Heart right ventricle (tissue), 16 donors: ENCODE measurements around the gene PCDH1. TPM values are rescaled to one million over a fixed set of nuclear protein-coding genes. Genes with fewer than 3 reads are reported as not detected.

Experiments used
- ATAC-seq, 8 donors: fragments of 200-7000 bp; cut with Tn5 transposase; one replicate each; pipeline ENCODE4 v1.9.1; 2020; ENCODE audit warnings: mild to moderate bottlenecking in 8 of 8, moderate library complexity in 8 of 8, moderate number of reproducible peaks in 1 of 8
- DNase-seq, 2 donors: peaks; one replicate each; pipeline ENCODE4 v3.0.0-alpha.2; 2020
- H3K27ac ChIP-seq, 10 donors: fragments of 200-600 bp; sonication (generic) in 2 of 10; one replicate each; pipeline versions ENCODE4 v1.5.0 to v1.8.0; 2020 to 2022; ENCODE audit warnings: mild to moderate bottlenecking in 3 of 10
- H3K27me3 ChIP-seq, 7 donors: fragments of 200-600 bp; one replicate each; pipeline ENCODE4 v1.8.0; 2021 to 2022; ENCODE audit warnings: mild to moderate bottlenecking in 2 of 7
- H3K36me3 ChIP-seq, 9 donors: fragments of 200-600 bp; sonication (generic) in 1 of 9; one replicate each; pipeline versions ENCODE4 v1.5.0 to v1.8.0; 2020 to 2022; ENCODE audit warnings: mild to moderate bottlenecking in 2 of 9
- H3K4me1 ChIP-seq, 9 donors: fragments of 200-600 bp; sonication (generic) in 1 of 9; one replicate each; pipeline versions ENCODE4 v1.5.0 to v1.8.0; 2020 to 2022; ENCODE audit warnings: mild to moderate bottlenecking in 4 of 9
- H3K4me3 ChIP-seq, 10 donors: fragments of 200-600 bp; sonication (generic) in 2 of 10; one replicate each; pipeline versions ENCODE4 v1.5.0 to v1.8.0; 2020 to 2022; ENCODE audit warnings: mild to moderate bottlenecking in 7 of 10, moderate library complexity in 2 of 10
- H3K9me3 ChIP-seq, 11 donors: fragments of 200-600 bp in 10 of 11; sonication (generic) in 2 of 11; one replicate each; pipeline versions ENCODE4 v1.5.0 to v1.8.0; 2013 to 2022; ENCODE audit warnings: mild to moderate bottlenecking in 2 of 11, control low read depth in 1 of 11, moderate library complexity in 1 of 11
- WGBS, 2 donors: extraction: QIAGEN DNeasy Blood & Tissue Kit; methylation state at CpG; one replicate each; pipeline ENCODE4 v1.1.7; 2013; ENCODE audit warnings: inconsistent platforms in 1 of 2; 5-methylcytosine and 5-hydroxymethylcytosine counted together
- intact Hi-C, 10 donors: fragments of 100-400 bp; cut with DNase I; formaldehyde crosslinking; loops; one replicate each; pipeline versions ENCODE4 v1.11.1 to v1.14.2; 2022
- polyA plus RNA-seq, 2 donors: library from polyadenylated mRNA; stranded (reverse); fragments of 200-250 nt; gene quantifications; one replicate each; pipeline ENCODE4 v1.2.3, GENCODE V29; 2013
- total RNA-seq, 10 donors: library from RNA; stranded (reverse); fragmentation: NEBNext Ultra II Directional in 3 of 10; extraction: Animal tissue kit (Norgen Biotek cat#: 25700) in 3 of 10; gene quantifications; one replicate each; pipeline versions ENCODE4 v1.2.1 to v1.2.4, GENCODE V29; 2021 to 2023
- TF ChIP-seq, protein P1 (sequence below), 9 donors: fragments of 200-600 bp; sonication (generic) in 2 of 9; IDR thresholded peaks; one replicate each; pipeline versions ENCODE4 v1.5.0 to v1.8.0; 2021 to 2022; ENCODE audit warnings: antibody characterized with exemption in 9 of 9, mild to moderate bottlenecking in 5 of 9, moderate library complexity in 1 of 9
- donor health status: Arrhythmogenic right ventricular cardiomyopathy.
- donor health status: ischemic (EF 13 %, LVEDD 7.1; RV severe dilation, severe dysfunction).
- donor health status: healthy with polysubstance abuse.
- donor health status: DM: no; HTN: yes; CAD: no.
- donor health status: DM: no; HTN: no; CAD: no.
- donor health status: ischemic (EF 25% LVEDD 6.9; RV normal size, moderate dysfunction).
- donor health status: ischemic (EF 25% LVEDD 5.7; RV mildly dilated, moderate dysfunction).
- donor health status: healthy.
- donor health status: DM: yes; HTN: yes; CAD: no.
- donor health status: Ischemic cardiomyopathy.
- donor health status: ischemic (EF 35%, LVEDD 5.7; RV mildly dilated, moderate dysfunction).
- donor health status: nonischemic (EF 11% LVEDD 7.7; RV severe dilation, severe dysfunction).
- donor health status: DM: yes; HTN: yes; CAD: no.
- donor health status: PGD.
- donor health status: ischemic (EF 29% LVEDD 5.4; RV normal size, mild dysfunction).
- donor health status: nonischemic (EF 23%, LVEDD 6.1; RV moderate dilation, normal function).

PCDH1 gene
- total and polyA plus RNA-seq, 12 donors = 8.4 to 45.8 (median 17.9) TPM

DNA sequence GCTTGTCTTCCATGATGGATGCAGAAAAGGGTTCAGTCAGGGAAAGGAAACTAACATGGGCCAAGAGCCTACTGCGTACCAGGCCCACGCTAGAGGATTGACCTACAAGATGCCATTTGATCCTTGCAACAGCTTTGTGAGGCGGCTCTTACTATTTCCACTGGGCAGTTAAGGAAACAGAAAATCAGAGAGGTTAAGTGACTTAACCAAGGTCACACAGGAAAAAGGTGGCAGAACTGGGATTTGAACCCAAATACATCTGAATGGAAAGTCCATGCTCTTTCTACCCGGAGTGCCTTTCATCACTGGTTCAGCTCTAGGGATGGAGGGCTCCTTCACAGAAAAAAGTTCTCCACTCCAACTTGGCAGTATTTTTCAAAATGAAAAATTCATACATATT is 50.0 kb downstream of the PCDH1 start:
- peaks cover 0 to 5% (median 0%) of the 10 kb centered on the region in 7 donors for H3K27me3 ChIP-seq
- H3K36me3 ChIP-seq = no peaks in the 10 kb centered on the region
- WGBS, 2 donors = 74 to 86% methylated on average over 4 of the region's 4 CpGs
- H3K9me3 ChIP-seq = no peaks in the 10 kb centered on the region
- ATAC-seq (no peak), DNase-seq (no peak)
- peak overlapping the region in 5 of 10 donors; percentile 32 to 73 (median 55) for H3K27ac ChIP-seq
- no peak overlapping the region for H3K4me3 ChIP-seq
- H3K4me1 ChIP-seq = peaks cover 0 to 41% (median 15%) of the 10 kb centered on the region in 9 donors
- intact Hi-C loops = loop anchor here in 1 of 10 donors (10.0 kb wide), 1 partner anchor 123 kb away; no protein-coding TSS in a partner anchor
- TF ChIP-seq, protein P1, sequence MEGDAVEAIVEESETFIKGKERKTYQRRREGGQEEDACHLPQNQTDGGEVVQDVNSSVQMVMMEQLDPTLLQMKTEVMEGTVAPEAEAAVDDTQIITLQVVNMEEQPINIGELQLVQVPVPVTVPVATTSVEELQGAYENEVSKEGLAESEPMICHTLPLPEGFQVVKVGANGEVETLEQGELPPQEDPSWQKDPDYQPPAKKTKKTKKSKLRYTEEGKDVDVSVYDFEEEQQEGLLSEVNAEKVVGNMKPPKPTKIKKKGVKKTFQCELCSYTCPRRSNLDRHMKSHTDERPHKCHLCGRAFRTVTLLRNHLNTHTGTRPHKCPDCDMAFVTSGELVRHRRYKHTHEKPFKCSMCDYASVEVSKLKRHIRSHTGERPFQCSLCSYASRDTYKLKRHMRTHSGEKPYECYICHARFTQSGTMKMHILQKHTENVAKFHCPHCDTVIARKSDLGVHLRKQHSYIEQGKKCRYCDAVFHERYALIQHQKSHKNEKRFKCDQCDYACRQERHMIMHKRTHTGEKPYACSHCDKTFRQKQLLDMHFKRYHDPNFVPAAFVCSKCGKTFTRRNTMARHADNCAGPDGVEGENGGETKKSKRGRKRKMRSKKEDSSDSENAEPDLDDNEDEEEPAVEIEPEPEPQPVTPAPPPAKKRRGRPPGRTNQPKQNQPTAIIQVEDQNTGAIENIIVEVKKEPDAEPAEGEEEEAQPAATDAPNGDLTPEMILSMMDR (IDR thresholded peaks at IDR 0.05) = no peak

DNA sequence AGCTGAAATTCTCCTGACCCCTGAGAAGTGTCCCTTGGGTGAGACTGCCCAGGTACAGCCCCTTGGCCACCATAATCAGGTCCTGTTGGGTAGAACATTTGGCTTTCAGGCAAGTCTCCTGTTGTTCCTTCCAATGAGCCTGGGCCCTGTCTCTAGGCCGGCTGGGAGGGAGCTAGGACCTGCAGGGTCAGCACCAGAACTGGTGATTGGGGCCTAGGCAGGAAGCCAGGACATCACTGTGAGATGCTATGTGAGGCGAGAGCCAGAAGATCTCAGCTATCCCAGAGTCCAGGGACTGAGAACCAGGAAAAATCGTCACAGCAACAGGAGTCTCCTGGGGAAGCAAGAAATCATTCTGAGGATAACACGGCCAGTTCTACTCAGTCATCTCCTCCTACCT is 51.5 kb downstream of the PCDH1 start:
- Histone ChIP-seq H3K36me3 (no peaks in the 10 kb centered on the region), H3K27me3 (peaks cover 0 to 5% (median 0%) of the 10 kb centered on the region in 7 donors), H3K27ac (peak overlapping the region in 9 of 10 donors; percentile 27 to 73 (median 52)), H3K4me3 (no peak overlapping the region), H3K4me1 (peaks cover 6 to 49% (median 23%) of the 10 kb centered on the region in 9 donors), H3K9me3 (no peaks in the 10 kb centered on the region)
- ATAC-seq (peak in 7 of 8 donors; percentile 52 to 75 (median 68)), DNase-seq (peak; percentile 40 to 65)
- WGBS, 2 donors = 47 to 48% methylated on average over 4 of the region's 4 CpGs
- intact Hi-C loops = loop anchor here in 1 of 10 donors (10.0 kb wide), 1 partner anchor 122 kb away; no protein-coding TSS in a partner anchor
- TF ChIP-seq, protein P1 (IDR thresholded peaks at IDR 0.05) = no peak

DNA sequence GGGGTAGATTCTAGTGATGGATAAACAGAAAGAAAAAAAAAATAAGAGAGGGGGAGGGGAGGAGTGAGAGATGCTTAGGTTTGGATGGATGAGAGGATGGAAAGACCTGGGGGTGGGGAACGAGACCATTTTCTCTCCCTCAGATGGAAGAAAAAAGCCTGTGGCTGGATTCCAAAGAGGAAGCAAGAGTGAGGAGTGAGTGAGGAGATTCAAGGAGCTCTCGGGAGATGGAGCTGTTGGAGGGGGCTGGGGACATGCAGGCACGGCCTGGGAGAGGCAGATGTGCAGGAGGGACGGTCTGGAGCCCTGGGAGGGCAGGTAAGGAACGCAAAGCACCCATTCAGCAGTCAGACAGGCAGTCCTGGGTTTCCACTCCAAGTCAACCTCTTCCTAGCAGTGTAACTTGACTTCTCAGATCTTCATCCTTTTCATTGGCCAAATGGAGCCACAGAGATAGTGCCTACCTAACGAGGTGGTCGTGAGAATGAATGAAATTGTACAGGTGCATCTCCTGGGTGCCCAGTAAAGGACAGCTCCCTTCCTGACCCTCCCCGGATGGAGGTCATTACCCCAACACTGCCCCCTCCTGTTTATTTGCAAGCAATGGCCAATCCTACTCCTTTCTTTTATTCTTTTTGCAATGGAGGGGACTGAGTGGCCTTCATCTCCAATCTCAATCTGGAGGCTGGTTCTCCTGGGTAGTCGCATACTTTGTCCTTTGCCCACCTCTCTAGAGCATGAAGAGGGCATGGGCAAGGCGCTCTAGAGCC is 52.2 kb downstream of the PCDH1 start:
- intact Hi-C loops = loop anchor here in 1 of 10 donors (10.0 kb wide), 1 partner anchor 121 kb away; no protein-coding TSS in a partner anchor
- Histone ChIP-seq H3K9me3 (no peaks in the 10 kb centered on the region), H3K36me3 (no peaks in the 10 kb centered on the region), H3K4me3 (no peak overlapping the region), H3K27me3 (peaks cover 0 to 5% (median 0%) of the 10 kb centered on the region in 7 donors), H3K4me1 (peaks cover 6 to 52% (median 23%) of the 10 kb centered on the region in 9 donors), H3K27ac (peak overlapping the region in 9 of 10 donors; percentile 27 to 73 (median 52))
- DNase-seq = no peak
- TF ChIP-seq, protein P1 (IDR thresholded peaks at IDR 0.05) = peak in 7 of 9 donors; percentile 20 to 57 (median 37)
- peak in 1 of 8 donors; percentile 34 for ATAC-seq
- 27 to 34% methylated on average over 10 of the region's 10 CpGs for WGBS, 2 donors

DNA sequence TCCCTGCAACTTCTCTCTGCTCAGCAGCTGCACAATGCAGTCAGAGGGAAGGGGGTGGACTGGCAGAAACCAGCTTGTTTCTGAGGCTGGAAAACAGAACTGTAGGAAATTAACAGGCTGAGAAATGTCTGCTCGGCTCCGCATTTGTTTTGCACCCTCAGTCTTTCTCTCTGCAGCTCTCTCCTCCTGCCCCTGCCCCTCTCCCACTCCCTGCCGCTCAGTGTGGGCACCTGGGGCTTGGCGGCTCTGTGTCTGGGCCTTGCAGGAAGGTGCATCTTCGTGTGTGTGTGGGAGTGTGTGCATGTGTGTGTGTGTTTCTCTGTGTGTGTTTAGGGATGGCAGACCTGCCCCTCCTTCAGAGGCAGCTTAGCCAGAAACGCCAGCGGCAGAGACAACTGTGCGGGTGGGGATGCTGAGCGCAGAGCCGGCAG is 53.0 kb downstream of the PCDH1 start:
- ATAC-seq = no peak
- no peak overlapping the region for H3K4me3 ChIP-seq
- H3K9me3 ChIP-seq = no peaks in the 10 kb centered on the region
- TF ChIP-seq, protein P1 (IDR thresholded peaks at IDR 0.05) = no peak
- intact Hi-C loops = loop anchor here in 1 of 10 donors (10.0 kb wide), 1 partner anchor 120 kb away; no protein-coding TSS in a partner anchor
- no peak for DNase-seq
- WGBS, 2 donors = 41 to 53% methylated on average over 10 of the region's 10 CpGs
- H3K27me3 ChIP-seq = peaks cover 0 to 5% (median 0%) of the 10 kb centered on the region in 7 donors
- H3K36me3 ChIP-seq = no peaks in the 10 kb centered on the region
- H3K4me1 ChIP-seq = peaks cover 6 to 52% (median 23%) of the 10 kb centered on the region in 9 donors
- peak overlapping the region in 1 of 10 donors; percentile 73 for H3K27ac ChIP-seq
